HTERT RPE-1 (cell line): ENCODE measurements around the gene C1QTNF9.
"Not testable (repeated sequence)": the region's sequence is repeated elsewhere in the genome, so short reads cannot be mapped to it uniquely, and the experiment has no call there.

Source experiments
- in situ Hi-C: fragments of 300-500 bp; cut with MboI; formaldehyde crosslinking; loops from 4 replicates; pipeline ENCODE4 v1.14.3; 2020; ENCODE audit warnings: low sequenced_read_pairs

Gene C1QTNF9

DNA sequence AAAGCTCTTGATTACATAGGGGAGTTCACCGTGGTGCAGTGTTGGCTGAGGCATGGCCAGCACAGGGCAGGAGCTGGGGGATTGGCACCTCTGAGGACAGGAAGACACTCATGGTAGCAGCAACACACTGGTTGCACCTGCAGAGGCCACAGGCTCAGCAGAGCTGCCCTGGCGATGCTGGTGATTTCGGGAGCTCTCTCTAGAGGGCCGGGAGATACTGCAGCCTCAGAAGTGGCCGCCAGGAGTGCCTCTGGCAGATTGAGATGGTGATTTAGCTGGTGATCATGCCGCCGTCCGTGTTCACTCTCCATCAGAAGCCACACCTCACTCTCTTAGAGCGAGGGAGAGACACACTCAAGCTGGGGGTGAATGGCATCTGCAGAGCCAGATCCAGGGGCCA, 49.9 kb downstream of the C1QTNF9 start:
- in situ Hi-C loops, result not testable (repeated sequence)

- in situ Hi-C loops, result no loop called here
Observed at GRCh38 chr13:24360106-24360505, 50.7 kb downstream of the C1QTNF9 start.

- in situ Hi-C loops, result no loop called here
Observed at GRCh38 chr13:24361113-24361512, 51.7 kb downstream of the C1QTNF9 start.

- in situ Hi-C loops, result no loop called here
Observed at GRCh38 chr13:24361852-24362366, 52.5 kb downstream of the C1QTNF9 start.

- in situ Hi-C loops, result no loop called here
Observed at GRCh38 chr13:24362435-24362952, 53.1 kb downstream of the C1QTNF9 start.

DNA sequence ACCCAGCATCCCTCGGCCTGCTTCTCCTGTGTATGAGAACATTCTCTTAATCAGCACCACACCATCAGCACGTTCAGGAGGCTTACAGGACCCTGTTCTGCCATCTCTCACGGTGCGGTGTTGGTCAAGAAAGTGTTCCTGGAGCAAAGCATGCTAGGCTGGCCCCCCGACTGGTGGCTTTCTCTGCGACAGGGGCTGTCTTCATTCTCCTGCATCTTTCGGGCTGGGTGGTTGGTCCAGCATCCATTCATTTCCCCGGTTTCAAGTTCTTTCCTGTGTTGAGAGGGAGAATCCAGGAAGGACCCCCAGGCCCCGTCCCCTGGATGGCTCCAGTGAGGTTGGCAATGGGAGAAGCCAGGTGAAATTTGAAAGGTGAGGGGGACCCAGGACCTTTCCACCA, 55.8 kb downstream of the C1QTNF9 start:
- in situ Hi-C loops, result no loop called here

DNA sequence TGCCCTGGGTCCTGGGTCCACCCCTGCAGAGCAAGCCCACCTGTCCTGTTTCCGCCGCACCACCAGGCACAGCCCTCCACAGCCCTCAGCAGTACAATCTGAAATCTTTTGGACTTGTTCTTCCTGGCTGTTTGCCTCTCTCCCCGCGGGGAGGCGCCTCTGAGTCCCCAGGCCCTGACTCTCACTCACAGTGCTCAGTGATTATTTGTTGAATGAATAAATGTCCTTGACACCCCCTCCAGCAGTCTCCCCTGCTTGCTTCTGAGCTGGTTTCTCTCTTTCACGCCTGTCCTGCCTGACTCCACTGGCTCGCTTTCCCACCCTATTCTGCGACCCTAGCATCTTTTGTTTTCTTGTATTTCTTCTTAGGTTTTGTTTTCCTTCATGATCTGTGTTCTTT, 56.9 kb downstream of the C1QTNF9 start:
- in situ Hi-C loops, result not testable (repeated sequence)

DNA sequence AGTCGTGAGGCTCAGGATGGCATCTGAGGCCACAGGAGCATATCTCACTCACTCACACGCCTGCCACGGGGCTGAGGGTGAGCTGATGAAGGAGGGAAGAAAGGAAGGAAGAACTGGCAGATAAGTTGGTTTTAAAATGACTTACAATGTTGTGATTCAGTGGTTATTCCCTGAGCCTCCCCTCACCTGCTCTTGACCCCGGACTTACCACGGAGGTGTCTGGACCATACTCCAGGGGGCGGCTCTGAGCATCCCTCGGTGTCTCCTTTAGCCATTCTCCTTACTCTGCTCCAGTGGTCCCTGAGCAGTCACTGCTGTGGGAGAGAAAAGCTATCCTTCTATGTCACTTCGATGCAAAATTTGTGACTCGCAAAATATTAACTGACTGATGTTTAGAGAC, 61.9 kb downstream of the C1QTNF9 start:
- in situ Hi-C loops, result not testable (repeated sequence)
